NCI-H1436 (cell line): ENCODE data around the gene MROH7.

Experiments used
- DNase-seq: peaks from one replicate; lab custom pipeline; 2025; lab: John Stamatoyannopoulos, UW

MROH7 gene

GRCh38 chr1:54640863-54641836, at the start of gene MROH7:
Gene MROH7, plus strand, starts transcription at chr1:54641786. Its CDS starts 11,141 bp downstream, at chr1:54652927.
- no peak for DNase-seq

- DNase-seq, result no peak
Measured at GRCh38 chr1:54593571-54594160, 47.9 kb upstream of the MROH7 start.

- no peak for DNase-seq
Measured at GRCh38 chr1:54594463-54594862, 47.1 kb upstream of the MROH7 start.

GRCh38 chr1:54595956-54596498, 45.6 kb upstream of the MROH7 start:
- no peak for DNase-seq

- no peak for DNase-seq
Measured at GRCh38 chr1:54596756-54597155, 44.8 kb upstream of the MROH7 start.

GRCh38 chr1:54597455-54598030, 44.0 kb upstream of the MROH7 start:
- DNase-seq, result no peak

- DNase-seq, result no peak
Measured at GRCh38 chr1:54599211-54599823, 42.3 kb upstream of the MROH7 start.

- DNase-seq, result no peak
Measured at GRCh38 chr1:54600947-54601721, 40.5 kb upstream of the MROH7 start.

- DNase-seq, result no peak
Measured at GRCh38 chr1:54601730-54602129, 39.9 kb upstream of the MROH7 start.

- no peak for DNase-seq
Measured at GRCh38 chr1:54602554-54602953, 39.0 kb upstream of the MROH7 start.

GRCh38 chr1:54603241-54603640, 38.3 kb upstream of the MROH7 start:
- no peak for DNase-seq

GRCh38 chr1:54604051-54604450, 37.5 kb upstream of the MROH7 start:
- DNase-seq, result no peak

GRCh38 chr1:54604572-54605370, 36.8 kb upstream of the MROH7 start:
- no peak for DNase-seq

GRCh38 chr1:54606096-54606989, 35.2 kb upstream of the MROH7 start:
- DNase-seq, result no peak

- DNase-seq, result no peak
Measured at GRCh38 chr1:54606990-54607325, 34.6 kb upstream of the MROH7 start.

GRCh38 chr1:54607821-54608565, 33.6 kb upstream of the MROH7 start:
- no peak for DNase-seq

GRCh38 chr1:54608566-54609230, 32.9 kb upstream of the MROH7 start:
- DNase-seq, result no peak

GRCh38 chr1:54609301-54609921, 32.2 kb upstream of the MROH7 start:
- DNase-seq, result no peak
